Stimulated activated CD8-positive, alpha-beta memory T cell treated with anti-CD3 and anti-CD28 coated beads, Interleukin-12 subunit alpha, Interleukin-12 subunit beta, amount 100 ng/mL, for 24 hours (primary cell): Measurements from ENCODE around the gene FGF22.
"Not testable (repeated sequence)": the region's sequence is repeated elsewhere in the genome, so short reads cannot be mapped to it uniquely, and the experiment has no call there.

Experiments
- DNase-seq: peaks from one replicate; pipeline ENCODE4 v3.0.0-alpha.2; 2020; ENCODE audit errors: extremely low read depth

FGF22 gene

DNA sequence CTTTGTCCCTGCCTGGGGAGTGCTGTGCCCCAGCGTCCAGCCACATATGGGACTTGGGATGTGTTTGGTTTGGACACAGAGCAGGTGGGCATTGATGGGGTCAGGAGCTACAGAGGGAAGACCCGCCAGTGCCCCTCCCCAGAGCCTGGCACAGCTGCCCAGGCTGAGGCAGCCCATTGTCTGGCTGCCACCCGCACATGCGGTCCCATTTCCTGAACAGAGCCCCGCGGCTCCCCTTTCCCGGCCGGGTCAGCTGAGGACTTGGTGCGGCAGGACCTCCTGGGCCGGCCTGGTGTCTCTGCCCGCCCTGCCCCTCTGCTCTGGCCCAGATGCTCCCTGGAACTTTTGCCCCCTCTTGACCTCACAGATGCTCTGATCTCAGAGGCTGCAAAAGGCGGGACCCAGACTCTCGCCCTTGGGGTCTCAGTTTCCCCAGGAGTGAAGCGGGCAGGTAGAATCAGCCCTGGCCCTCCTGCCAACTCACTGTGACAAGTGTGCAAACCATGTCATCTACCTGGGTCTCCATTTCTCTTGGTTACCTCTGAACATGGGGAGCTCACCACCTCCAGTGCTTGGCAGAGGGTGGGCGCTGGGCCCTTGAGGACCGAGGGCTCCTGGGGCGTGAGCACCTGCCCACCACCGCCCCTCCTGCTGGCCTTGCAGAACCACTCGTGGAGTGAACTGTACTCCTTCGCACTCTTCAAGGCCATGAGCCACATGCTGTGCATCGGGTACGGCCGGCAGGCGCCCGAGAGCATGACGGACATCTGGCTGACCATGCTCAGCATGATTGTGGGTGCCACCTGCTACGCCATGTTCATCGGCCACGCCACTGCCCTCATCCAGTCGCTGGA lies 32.2 kb upstream of the FGF22 start:
- no peak for DNase-seq

DNA sequence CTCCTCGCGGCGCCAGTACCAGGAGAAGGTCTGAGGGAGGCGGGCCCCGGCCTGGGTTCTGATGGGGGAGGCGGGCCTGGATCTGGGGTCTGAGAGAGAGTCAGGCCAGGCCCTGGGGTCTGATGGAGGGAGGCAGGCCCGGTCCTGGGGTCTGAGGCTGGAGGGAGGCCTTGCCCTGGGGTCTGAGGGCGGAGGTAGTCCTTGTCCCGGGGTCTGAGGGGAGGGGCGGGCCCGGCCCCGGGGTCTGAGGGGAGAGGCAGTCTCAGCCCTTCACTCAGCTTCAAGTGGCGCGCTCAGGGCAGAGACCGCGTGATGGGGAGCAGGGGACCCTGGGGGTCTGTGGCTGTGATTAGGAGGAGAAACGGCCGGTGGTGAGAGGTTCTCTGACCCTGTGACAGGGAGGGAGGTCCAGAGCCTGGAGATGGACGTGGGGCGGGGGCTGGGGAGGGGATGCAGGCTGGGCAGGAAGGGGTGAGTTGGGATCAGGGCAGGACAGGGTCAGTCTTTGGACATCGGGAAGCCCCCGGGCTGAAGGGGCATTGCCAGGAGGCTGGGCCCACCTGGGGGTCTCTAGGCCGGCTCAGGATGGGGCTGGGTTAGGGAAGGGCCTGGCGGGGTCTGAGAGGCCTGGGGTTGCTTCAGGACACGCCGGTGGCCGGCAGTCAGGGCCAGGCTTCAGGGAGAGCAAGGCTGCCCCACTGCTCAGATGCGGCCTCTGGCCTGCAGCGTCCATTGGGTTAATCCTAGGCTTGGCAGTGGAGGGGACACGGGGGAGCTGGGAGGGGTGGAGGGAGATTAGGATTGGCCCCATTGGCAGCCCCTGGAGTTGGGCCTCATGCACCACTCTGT lies 31.3 kb upstream of the FGF22 start:
- DNase-seq = no peak

DNA sequence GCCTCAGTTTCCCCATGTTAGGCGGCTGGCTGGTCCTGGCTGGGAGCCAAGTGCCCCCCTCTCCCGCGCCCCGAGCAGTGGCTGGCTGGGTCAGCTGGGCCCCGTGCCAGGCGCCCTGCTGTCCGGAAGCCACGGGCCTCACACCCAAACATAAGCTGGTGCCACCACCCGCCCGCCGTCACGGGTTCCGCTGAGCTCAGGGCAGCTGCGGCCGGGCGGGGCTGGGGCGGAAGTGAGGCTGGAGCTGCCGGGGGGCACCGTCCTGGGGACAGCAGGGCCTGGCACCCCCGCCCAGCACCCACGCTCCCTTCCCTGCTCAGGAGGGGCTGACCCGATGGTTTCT lies 30.7 kb upstream of the FGF22 start:
- DNase-seq = no peak

DNA sequence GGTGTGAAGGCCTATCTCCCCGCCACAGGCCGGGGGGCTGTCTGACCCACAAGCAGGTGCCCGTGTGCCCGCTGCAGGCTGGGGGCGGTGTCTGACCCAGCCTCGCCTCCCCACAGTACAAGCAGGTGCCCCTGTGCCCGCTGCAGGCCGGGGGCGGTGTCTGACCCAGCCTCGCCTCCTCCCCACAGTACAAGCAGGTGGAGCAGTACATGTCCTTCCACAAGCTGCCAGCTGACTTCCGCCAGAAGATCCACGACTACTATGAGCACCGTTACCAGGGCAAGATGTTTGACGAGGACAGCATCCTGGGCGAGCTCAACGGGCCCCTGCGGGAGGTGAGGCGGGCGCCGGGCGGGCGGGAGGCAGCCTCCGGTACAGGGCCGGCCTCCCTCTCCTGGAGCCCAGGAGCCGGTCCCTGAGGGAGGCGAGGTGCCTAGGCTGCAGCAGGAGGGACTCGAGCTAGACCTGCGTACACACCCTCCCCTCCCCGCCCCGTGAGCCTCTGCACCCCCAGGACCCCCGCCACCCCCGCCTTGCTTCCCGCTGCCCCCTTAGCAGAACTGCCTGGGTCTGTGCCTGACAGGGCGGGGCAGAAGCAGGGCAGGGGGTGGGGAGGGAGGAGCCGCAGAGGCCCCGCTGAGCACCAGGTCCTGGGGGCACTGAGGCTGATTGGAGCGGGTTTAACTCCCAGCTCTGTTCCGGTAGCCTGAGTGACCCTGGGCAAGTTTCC lies 29.4 kb upstream of the FGF22 start:
- DNase-seq = no peak

DNA sequence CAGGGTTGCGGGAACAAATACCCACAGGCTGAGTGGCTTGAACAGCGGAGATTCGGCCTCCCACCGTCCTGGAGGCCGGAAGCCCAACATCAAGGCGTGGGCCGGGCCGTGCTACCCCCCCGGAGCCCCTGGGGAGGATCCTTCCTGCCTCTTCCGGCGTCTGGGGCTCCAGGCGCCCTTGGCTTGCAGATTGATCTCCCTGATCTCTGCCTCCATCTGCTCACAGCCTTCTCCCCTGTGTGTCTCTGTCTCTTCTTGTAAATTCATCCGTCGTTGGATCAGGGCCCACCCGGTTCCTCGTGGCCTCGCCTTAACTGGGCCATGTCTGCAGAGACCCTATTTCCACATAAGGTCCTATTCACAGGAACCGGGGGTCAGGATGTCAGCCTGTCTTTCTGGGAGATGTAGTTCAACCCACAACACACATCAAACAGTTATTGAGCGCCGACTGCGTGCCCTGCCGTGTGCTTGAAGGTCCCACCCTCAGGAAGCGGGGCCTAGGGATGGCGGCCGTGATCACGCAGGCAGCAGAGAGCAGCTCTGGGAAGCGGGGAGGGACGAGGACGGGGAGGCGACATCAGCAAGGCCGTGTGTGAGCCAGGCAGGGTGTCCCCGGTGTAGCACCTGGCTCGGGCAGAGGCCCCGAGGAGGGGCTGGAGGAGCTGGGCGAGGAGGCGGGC lies 28.7 kb upstream of the FGF22 start:
- no peak for DNase-seq

DNA sequence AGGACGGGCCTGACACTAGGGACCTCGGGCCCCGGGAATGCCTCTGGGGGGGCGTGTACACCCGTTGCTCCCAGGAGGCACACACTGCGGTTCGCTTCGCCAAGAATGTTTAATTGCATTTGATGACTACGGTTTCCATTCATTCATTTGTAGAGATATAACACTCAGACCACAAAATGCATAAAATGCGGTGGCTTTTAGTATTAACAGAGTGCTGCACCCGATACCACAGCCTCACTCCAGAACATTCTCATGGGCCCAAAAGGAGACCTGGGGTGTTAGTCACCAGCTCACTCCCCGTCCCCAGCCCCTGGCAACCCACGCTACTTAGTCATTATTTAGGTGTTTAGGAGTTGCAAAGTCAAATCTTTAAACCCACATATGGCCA lies 28.2 kb upstream of the FGF22 start:
- DNase-seq = no peak

DNA sequence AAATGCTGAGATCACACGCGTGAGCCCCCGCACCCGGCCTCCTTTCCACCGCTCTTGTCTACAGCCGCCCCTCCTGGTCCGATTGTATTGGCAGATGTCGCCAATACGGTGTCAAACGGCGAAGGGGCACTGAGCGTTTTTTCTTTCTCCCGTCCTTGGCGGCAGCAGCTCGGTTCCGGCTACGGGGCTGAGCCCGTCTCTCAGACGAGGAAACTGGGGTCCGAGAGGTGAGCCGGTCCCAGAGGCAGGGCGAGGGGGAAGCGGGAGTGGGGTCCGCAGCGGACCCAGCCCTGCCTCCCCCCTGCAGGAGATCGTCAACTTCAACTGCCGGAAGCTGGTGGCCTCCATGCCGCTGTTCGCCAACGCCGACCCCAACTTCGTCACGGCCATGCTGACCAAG lies 26.7 kb upstream of the FGF22 start:
- DNase-seq = no peak

DNA sequence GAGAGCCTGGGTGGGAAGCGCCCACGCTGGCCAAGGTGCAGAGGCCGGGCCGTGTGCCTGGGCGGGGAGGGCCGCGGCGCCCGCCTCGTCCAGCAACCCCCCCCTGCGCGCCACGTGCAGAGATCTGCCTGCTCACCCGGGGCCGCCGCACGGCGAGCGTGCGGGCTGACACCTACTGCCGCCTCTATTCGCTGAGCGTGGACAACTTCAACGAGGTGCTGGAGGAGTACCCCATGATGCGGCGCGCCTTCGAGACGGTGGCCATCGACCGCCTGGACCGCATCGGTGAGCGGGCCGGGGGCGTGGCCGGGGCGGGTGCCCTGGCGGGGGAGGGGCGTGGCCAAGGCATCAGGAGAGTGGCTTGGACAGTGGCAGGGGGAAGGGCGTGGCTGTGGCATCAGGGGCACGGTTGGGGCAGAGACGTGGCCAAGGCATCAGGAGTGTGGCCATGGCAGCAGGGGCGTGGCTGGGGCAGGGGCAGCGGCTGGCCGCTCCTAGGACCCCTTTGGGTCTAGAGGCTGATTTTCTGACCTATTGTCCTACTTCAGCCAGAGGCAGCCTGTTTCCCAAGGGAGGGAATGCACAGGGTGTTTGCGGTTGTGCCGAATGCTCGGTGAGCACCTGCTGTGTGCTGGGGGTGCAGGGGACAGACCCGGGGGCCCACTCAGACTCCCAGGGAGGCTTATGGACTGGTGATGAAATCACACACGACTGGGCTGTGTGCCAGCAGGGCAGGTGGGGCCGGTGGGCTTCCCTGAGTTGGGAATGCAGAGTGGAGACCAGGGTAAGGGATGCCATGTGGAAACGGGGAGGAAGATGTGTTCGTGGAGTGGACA lies 25.7 kb upstream of the FGF22 start:
- DNase-seq = no peak

DNA sequence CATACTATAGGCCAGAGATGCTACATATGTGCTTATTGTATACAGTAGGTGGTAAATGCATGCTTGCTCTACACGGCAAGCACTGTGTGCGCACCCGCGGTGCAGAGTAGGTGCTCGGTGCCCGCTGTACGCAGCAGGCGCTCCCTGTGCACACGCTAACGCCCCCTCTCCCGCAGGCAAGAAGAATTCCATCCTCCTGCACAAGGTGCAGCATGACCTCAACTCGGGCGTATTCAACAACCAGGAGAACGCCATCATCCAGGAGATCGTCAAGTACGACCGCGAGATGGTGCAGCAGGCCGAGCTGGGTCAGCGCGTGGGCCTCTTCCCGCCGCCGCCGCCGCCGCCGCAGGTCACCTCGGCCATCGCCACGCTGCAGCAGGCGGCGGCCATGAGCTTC lies 24.1 kb upstream of the FGF22 start:
- DNase-seq = no peak

DNA sequence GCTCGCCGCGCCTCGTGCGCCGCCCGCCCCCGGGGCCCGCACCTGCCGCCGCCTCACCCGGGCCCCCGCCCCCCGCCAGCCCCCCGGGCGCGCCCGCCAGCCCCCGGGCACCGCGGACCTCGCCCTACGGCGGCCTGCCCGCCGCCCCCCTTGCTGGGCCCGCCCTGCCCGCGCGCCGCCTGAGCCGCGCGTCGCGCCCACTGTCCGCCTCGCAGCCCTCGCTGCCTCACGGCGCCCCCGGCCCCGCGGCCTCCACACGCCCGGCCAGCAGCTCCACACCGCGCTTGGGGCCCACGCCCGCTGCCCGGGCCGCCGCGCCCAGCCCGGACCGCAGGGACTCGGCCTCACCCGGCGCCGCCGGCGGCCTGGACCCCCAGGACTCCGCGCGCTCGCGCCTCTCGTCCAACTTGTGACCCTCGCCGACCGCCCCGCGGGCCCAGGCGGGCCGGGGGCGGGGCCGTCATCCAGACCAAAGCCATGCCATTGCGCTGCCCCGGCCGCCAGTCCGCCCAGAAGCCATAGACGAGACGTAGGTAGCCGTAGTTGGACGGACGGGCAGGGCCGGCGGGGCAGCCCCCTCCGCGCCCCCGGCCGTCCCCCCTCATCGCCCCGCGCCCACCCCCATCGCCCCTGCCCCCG lies 23.5 kb upstream of the FGF22 start:
- no peak for DNase-seq

DNA sequence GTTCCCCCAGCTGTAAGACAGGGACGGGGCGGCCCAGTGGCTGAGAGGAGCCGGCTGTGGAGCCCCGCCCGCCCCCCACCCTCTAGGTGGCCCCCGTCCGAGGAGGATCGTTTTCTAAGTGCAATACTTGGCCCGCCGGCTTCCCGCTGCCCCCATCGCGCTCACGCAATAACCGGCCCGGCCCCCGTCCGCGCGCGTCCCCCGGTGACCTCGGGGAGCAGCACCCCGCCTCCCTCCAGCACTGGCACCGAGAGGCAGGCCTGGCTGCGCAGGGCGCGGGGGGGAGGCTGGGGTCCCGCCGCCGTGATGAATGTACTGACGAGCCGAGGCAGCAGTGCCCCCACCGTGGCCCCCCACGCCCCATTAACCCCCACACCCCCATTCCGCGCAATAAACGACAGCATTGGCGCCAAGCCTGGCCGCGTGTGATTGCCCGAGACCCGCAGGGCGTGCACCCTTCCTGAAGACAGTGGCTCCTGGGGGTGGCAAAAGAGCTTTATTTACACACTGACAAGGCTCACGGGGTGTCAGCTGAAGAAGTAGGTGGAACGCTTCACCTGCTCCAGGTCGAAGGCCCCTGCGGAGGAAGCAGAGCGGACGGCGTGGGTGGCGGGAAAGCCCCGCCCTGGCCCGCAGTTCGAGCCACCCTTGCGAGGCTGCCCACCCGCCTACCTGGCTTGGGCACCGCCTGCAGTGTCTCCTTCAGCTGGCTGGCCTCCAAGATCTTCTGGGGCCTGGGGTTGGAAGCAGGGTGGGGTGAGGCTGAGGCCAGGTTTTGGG lies 22.7 kb upstream of the FGF22 start:
- DNase-seq = no peak

DNA sequence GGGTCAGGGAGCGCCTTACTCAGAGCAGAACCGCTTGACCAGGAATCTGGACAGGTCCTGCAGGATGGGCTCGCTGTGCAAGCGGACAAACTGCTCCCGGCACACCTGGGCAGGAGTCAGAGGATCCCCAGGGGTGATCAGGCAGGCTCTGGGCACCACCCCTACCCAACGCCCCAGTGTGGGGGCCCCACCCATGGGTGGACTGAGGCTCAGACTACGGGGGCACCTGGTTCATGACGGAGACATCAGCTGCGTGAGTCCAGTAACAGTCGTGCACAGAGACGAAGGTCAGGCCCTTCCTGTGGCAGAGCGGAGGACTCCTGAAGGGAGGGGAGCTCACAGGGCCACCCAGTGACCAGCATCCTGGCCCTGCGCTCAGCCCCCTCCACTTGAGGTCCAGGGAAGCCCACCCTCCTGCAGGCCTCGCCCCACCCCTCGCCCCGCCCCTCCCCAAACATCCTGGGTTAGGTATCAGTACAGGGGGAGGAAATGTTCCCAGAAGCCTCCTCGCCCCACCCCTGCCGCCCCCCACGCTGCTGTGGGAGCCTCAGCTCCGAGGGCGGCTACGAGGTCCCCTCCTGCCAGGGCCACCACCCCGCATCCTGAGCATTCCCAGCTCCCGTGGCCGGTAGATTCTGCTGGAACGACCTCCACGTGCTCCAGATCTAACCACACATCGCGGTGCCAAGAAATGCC lies 22.0 kb upstream of the FGF22 start:
- no peak for DNase-seq

DNA sequence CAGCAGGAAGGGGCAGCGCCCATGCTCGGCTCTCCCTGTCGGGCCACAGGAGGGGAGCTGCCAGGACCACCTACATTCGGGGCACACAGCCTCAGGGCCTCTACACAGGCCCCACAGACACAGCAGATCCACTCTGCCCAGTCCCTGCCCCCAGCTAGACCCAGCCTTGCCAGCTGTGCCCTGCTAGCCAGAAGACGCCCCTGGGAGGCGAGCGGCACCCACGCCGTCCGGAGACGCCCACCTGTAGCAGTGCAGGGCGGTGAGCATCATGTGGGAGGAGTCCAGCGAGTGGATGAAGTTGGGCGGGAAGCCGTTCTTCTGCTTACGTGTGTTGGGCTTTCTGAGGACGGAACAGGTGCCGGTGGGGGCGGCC lies 21.4 kb upstream of the FGF22 start:
- no peak for DNase-seq

DNA sequence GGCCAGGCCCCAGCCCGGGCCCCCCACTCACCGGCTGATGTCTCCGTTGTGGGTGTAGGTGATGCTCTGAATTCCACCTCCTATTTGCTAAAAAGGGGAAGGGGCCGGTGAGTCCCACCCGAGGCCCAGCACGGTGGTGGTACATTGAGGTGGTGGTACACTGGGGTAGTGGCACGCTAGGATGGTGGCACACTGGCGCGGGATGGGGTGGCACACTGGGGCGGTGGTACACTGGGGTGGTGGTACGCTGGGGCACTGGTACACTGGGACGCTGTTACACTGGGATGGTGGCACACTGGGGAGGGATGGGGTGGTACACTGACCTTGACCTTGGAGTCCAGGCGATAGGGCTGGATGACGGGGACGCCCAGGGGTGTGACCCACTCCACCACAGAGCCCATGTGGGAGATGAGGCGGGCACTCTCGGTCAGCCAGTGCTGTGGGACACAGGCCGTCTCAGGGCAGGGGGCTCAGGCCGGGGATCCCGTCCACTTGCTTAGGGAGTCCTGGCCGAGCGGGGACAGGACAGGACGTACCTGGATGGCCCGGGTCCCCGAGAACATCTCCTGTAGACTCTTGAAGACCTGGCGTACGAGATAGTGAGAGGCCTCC lies 20.9 kb upstream of the FGF22 start:
- DNase-seq = no peak

DNA sequence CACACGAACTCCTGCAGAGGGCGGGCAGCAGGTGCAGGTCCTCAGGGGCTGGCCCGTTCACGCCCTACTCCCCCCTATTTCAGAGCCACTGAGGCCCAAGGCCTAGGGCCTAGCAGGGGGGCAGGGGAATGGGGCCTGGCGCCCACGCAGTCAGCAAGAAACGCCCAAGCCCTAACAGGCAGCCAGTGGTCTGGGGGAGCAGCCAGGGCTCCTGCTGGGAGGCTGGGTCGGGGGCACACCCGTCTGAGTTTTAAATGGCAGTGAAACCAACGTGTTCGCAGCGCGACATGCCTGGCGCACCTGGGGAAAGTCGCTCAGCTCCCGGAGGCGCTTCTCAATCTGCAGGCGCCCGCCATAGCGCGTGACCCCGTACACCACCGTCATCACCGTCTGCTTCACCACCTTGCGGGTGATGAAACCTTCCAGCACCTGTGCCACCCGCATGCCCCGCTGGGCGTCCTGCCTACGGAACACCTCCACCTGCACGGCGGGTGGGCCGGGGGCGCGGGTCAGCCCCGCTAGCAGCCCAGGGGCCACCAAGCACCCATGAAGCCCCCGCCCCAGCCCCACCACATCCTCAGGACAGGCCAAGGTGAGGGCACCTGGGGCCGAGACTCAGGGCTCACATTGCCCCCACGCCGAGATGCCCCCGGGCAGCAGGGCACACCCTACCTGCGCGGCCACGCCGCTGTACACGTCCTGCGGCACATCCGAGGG lies 20.2 kb upstream of the FGF22 start:
- no peak for DNase-seq

DNA sequence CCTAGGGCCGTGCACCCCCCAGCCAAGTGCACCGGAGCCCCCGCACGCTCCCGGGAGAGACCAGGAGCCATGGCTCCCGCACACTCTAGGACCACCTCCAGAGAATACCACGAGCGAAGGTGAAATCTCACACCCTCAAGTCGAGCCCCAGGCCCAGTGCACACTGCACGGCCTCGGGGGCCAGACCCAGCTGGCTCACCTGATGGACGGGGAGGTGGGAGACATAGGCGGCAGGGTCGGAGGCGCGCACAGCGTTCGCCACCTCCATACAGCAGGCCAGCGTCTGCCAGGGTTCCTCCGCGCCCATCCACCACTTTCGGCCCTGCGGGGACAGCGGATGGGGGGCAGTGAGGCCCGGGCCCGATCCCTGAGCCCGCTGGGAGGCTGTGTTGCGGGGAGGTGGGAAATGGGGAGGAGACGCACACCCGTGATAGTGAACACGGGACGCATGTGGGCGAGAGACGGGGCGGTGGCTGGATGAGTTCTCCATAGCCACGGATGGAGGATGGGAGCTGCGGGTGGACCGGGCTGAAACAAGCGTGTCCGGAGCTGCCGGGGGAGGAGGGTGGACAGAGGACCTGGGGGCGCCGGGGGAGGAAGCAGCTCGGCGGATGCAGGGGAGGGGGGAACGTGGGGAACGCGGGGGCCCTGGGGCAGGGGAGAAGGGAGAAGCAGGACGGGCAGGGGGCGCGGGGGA lies 19.4 kb upstream of the FGF22 start:
- DNase-seq = no peak

DNA sequence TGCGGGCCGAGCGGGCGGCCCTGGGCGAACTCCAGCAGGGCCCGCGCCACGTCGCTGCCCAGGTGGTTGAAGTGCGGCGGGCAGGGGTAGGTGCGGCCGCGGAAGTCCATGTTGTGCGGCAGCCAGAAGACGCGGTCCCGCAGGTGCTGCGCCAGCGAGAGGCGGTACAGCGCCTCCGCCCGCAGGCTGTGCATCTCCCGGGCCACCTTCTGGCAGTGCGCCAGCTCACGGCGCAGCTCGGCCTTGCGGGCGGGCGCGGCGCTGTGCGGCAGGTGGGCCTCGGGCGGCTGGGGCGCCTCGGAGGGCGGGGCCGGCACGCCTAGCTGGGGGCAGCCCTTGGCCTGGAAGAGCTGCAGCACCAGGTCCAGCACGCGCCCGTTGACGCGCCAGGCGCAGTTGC lies 18.5 kb upstream of the FGF22 start:
- not testable (repeated sequence) for DNase-seq

DNA sequence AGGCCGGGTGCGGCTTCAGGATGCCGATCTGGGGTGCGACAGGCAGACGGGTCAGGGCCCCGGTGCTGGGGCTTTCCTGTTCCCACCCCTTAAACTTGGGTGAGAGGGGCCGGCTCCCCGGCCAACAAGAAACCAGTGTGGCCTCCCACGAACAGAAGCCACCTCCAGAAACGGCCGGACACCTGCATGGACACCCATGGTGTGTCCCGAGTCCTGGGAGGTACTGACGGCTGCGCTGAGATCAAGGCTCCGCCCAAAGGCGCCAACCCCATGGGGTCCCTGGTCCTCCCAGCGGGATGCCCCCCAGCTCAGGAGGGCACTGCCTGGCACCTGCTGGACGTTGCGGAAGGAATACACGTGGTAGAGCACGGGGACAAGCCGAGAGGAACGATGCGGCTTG lies 17.9 kb upstream of the FGF22 start:
- DNase-seq = no peak
